Suprapubic skin (tissue), 3 donors: Measurements from ENCODE around the gene KRT31.

Source experiments
- CTCF ChIP-seq, 2 donors: fragments of 200-600 bp in 1 of 2; fragments of 450-650 bp in 1 of 2; sonication (generic) in 1 of 2; IDR thresholded peaks; one replicate each; pipeline ENCODE4 v1.5.1; 2016 to 2019; ENCODE audit warnings: antibody characterized with exemption in 2 of 2, mild to moderate bottlenecking in 1 of 2, moderate library complexity in 1 of 2
- POLR2A ChIP-seq, 2 donors: fragments of 450-650 bp; IDR thresholded peaks; one replicate each; pipeline ENCODE4 v1.6.1; 2017; ENCODE audit warnings: antibody characterized with exemption in 2 of 2, mild to moderate bottlenecking in 2 of 2, moderate library complexity in 2 of 2

GRCh38 chr17:41382394-41382793 lies 15.0 kb downstream of the KRT31 start:
- TF ChIP-seq POLR2A (IDR thresholded peaks at IDR 0.05) (no peak), CTCF (IDR thresholded peaks at IDR 0.05) (no peak)
